Ovary (tissue), 9 donors: ENCODE data around the gene EDC3. TPM values are rescaled to one million over a fixed set of nuclear protein-coding genes. Genes with fewer than 3 reads are reported as not detected.
A peak's percentile ranks its signal among the peaks of the same experiment; 100 is the strongest.

Experiments
- DNase-seq, 5 donors: peaks; one replicate each; pipeline ENCODE4 v3.0.0-alpha.2; 2019 to 2020
- H3K27ac ChIP-seq, 2 donors: fragments of 200-600 bp; one replicate each; pipeline versions ENCODE4 v1.5.1 to v1.8.0; 2019 to 2022
- H3K27me3 ChIP-seq: fragments of 200-600 bp; one replicate; pipeline ENCODE4 v1.8.0; 2022
- H3K36me3 ChIP-seq: fragments of 200-600 bp; sonication (generic); one replicate; pipeline ENCODE4 v1.5.1; 2019
- H3K4me1 ChIP-seq: one replicate; pipeline ENCODE4 v1.8.1; 2013; ENCODE audit warnings: mild to moderate bottlenecking, moderate library complexity; ENCODE audit not compliant: insufficient read depth
- H3K4me3 ChIP-seq: fragments of 200-600 bp; sonication (generic); one replicate; pipeline ENCODE4 v1.5.1; 2017
- H3K9me3 ChIP-seq, 2 donors: fragments of 200-600 bp in 1 of 2; sonication (generic) in 1 of 2; one replicate each; pipeline versions ENCODE4 v1.5.1 to v1.8.1; 2013 to 2019; ENCODE audit warnings: mild to moderate bottlenecking in 1 of 2, moderate library complexity in 1 of 2
- CTCF ChIP-seq, 3 donors: fragments of 450-650 bp in 2 of 3; fragments of 200-600 bp in 1 of 3; IDR thresholded peaks; one replicate each; pipeline versions ENCODE4 v1.5.1 to v1.8.0; 2016 to 2022; ENCODE audit warnings: antibody characterized with exemption in 3 of 3, mild to moderate bottlenecking in 1 of 3
- EP300 ChIP-seq: sonication (generic); formaldehyde crosslinking; IDR thresholded peaks from one replicate; pipeline ENCODE4 v1.6.1; 2017; ENCODE audit warnings: antibody characterized with exemption
- POLR2A ChIP-seq: fragments of 450-650 bp; IDR thresholded peaks from one replicate; pipeline ENCODE4 v1.6.1; 2017; ENCODE audit warnings: antibody characterized with exemption, mild to moderate bottlenecking, moderate library complexity
- WGBS, 3 donors: extraction: QIAGEN DNeasy Blood & Tissue Kit in 1 of 3; methylation state at CpG; one replicate each; pipeline versions ENCODE4 v1.1.5 to v1.1.7; 2013 to 2017; 5-methylcytosine and 5-hydroxymethylcytosine counted together
- intact Hi-C, 4 donors: fragments of 100-400 bp; cut with DNase I; formaldehyde crosslinking; loops; one replicate each; pipeline versions ENCODE4 v1.11.0 to v1.15.1; 2022 to 2023
- polyA plus RNA-seq, 2 donors: library from polyadenylated mRNA; stranded (reverse); fragments of 200-250 nt in 1 of 2; fragments of 350-450 nt in 1 of 2; fragmentation: Illumina TruSeq in 1 of 2; extraction: RNeasy Lipid Tissue Mini Kit (QIAGEN cat#74804) in 1 of 2; gene quantifications; one replicate each; pipeline ENCODE4 v1.2.3, GENCODE V29; 2013 to 2014
- total RNA-seq, 7 donors: library from RNA; depleted of rRNA in 2 of 7; stranded (reverse); fragments of >200 nt in 2 of 7; fragmentation: NEBNext Ultra II Directional in 3 of 7; extraction: Animal tissue kit (Norgen Biotek cat#: 25700) in 3 of 7; gene quantifications; one replicate each; pipeline versions ENCODE4 v1.1.0 to v1.2.4, GENCODE V29; 2016 to 2023
- donor health status: DM: no; HTN: no; CAD: no; lungs with moderate emphysema.
- donor health status: DM: no; HTN: no; CAD: no.
- donor health status: Bipolar disorder and iron deficiency.
- donor health status: DM: yes; HTN: yes; CAD: no.
- donor health status: DM: no; HTN: no; CAD: no.
- donor health status: DM: yes; HTN: yes; CAD: no.

Gene EDC3
- total and polyA plus RNA-seq, 9 donors: 10.6 to 44.5 (median 34.2) TPM

GRCh38 chr15:74613953-74614743 is 81.7 kb downstream of the EDC3 start:
- Histone ChIP-seq H3K9me3 (no peaks in the 10 kb centered on the region), H3K36me3 (no peaks in the 10 kb centered on the region), H3K4me3 (peak overlapping the region; percentile 91), H3K4me1 (peaks cover 11% of the 10 kb centered on the region), H3K27ac (peak overlapping the region in 1 of 2 donors; percentile 90), H3K27me3 (no peaks in the 10 kb centered on the region)
- TF ChIP-seq POLR2A (no peak), CTCF (IDR thresholded peaks at IDR 0.05) (no peak), EP300 (no peak)
- WGBS, 3 donors: 29 to 36% (median 35%) methylated on average over 36 to 38 of the region's 38 CpGs
- intact Hi-C loops: no loop called here
- DNase-seq: no peak

GRCh38 chr15:74613089-74613952 is 82.5 kb downstream of the EDC3 start:
- Histone ChIP-seq H3K4me1 (peaks cover 11% of the 10 kb centered on the region), H3K27me3 (no peaks in the 10 kb centered on the region), H3K9me3 (no peaks in the 10 kb centered on the region), H3K4me3 (no peak overlapping the region), H3K36me3 (no peaks in the 10 kb centered on the region), H3K27ac (no peak overlapping the region)
- DNase-seq: no peak
- intact Hi-C loops: no loop called here
- 66 to 71% (median 66%) methylated on average over 6 of the region's 6 CpGs for WGBS, 3 donors
- TF ChIP-seq POLR2A (no peak), CTCF (IDR thresholded peaks at IDR 0.05) (no peak), EP300 (no peak)

GRCh38 chr15:74612677-74613076 is 83.1 kb downstream of the EDC3 start:
- intact Hi-C loops: no loop called here
- Histone ChIP-seq H3K4me3 (no peak overlapping the region), H3K36me3 (no peaks in the 10 kb centered on the region), H3K27me3 (no peaks in the 10 kb centered on the region), H3K4me1 (peaks cover 11% of the 10 kb centered on the region), H3K27ac (no peak overlapping the region), H3K9me3 (no peaks in the 10 kb centered on the region)
- no peak for DNase-seq
- 82 to 94% (median 89%) methylated on average over 2 of the region's 2 CpGs for WGBS, 3 donors
- TF ChIP-seq POLR2A: no peak
- no peak for TF ChIP-seq CTCF (IDR thresholded peaks at IDR 0.05)
- TF ChIP-seq EP300: no peak

- DNase-seq: no peak
- no peaks in the 10 kb centered on the region for H3K36me3 ChIP-seq
- no peaks in the 10 kb centered on the region for H3K27me3 ChIP-seq
- no peak overlapping the region for H3K4me3 ChIP-seq
- H3K27ac ChIP-seq: no peak overlapping the region
- H3K9me3 ChIP-seq: no peaks in the 10 kb centered on the region
- 92 to 98% (median 93%) methylated on average over 5 to 6 of the region's 6 CpGs for WGBS, 3 donors
- TF ChIP-seq POLR2A (no peak), CTCF (IDR thresholded peaks at IDR 0.05) (no peak), EP300 (no peak)
- peaks cover 9% of the 10 kb centered on the region for H3K4me1 ChIP-seq
- intact Hi-C loops: no loop called here
Measured at GRCh38 chr15:74611834-74612233, 84.0 kb downstream of the EDC3 start.
